ENCODE results near the gene SCMH1.
A peak's percentile ranks its signal among the peaks of the same experiment; 100 is the strongest.
"Not testable (repeated sequence)": the region's sequence is repeated elsewhere in the genome, so short reads cannot be mapped to it uniquely, and the experiment has no call there.

SCMH1 gene

DNA sequence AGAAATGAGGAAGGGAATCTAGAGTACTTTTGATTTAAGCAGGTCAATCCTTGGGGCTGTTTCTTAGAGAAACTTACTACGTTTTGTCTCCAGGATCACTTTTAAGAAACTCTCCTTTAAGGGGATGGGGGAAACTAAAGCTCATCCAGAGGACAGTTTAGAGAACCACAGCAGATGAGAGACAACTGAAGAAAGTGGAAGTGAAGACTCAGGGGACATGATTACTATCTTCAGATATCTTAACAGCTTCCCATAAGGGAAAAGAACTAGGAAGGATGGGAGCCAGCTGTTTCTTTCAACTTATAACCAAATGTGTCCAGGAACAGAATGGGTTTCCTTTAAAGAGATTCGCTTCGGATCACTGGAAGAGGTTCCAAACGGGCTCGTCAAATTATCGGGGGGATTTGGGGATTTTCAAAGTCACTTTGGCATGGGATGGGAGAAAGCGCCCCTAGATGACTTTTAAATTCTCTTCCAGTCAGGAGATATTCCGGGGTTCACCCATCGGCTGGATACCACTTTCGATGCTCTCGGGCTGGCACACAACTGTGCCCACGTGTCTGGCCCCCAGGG is 1.2 kb downstream of the SCMH1 start:
- Mint-ChIP-seq H3K9me3 (no peaks in the 10 kb centered on the region), H3K4me1 (ENCODE audit: low read depth) (peaks cover 34% of the 10 kb centered on the region), H3K27ac (peak overlapping the region; percentile 83), H3K36me3 (ENCODE audit: low read depth) (no peaks in the 10 kb centered on the region), H3K27me3 (ENCODE audit: low read depth) (peaks cover 4% of the 10 kb centered on the region), H3K4me3 (peak overlapping the region; percentile 83)
- DNase-seq (ENCODE audit: low spot score), result no peak

DNA sequence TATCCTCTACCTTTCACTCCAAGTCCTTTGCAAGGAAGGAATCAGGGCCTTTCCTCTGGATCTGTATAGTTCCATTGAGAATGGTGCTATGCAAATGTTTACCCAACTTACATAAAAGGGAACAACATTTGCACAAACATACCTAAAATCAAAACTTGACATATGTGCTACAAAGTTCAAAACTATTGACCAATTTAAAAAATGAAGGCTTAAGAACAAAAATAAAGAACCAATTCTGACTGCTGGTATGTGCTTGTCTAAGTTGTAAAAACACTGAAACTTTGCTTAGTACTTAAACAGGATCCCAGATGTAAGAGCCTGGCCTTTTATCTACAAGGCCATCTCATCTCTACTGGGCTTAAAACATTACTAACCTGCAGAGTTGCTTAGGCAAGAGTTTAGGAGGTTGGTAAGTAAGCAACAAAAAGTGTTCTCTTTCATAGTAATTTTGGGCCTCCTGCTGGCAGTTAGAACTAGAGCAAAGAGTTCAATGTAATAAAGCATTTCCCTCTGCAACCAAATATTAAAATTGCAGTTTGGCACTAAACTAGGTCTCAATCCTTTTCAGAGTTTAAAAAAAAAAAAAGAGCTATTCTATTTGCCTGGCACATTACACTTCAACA is 2.0 kb downstream of the SCMH1 start:
- no peak for DNase-seq (ENCODE audit: low spot score)
- Mint-ChIP-seq H3K4me1 (ENCODE audit: low read depth) (peaks cover 26% of the 10 kb centered on the region), H3K9me3 (no peaks in the 10 kb centered on the region), H3K27me3 (ENCODE audit: low read depth) (no peaks in the 10 kb centered on the region), H3K27ac (peak overlapping the region; percentile 83), H3K4me3 (peak overlapping the region; percentile 83), H3K36me3 (ENCODE audit: low read depth) (no peaks in the 10 kb centered on the region)

DNA sequence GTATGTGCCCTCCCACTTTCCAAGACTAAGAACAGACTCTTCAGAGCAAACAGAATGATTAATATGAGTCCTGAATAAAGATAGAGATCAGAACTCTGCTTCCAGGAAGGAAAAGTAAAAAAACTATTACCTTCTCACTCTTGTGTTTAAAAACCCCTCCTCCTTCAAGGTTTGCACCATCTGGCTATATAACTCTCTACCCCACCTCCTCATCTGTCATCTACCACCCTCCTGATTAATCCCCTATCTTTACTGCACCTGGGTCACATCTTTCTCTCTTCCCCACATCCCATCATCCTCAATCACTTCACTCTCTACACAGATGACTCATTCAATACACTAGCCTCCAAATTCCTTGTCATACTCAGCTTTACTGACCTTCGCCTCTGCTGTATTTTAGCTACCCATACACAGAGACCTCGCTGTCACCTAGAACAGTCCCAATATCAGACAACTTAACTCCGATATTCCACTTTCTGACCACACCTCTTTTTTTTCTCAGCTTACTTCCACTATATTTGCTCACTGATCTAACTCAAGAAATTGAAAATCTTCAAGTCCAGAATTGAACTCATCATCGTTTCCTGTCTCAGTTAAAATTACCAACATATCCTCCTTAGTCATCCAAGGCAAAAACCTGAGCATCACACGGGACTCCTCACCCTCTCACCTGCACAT is 3.7 kb downstream of the SCMH1 start:
- no peaks in the 10 kb centered on the region for H3K36me3 Mint-ChIP-seq (ENCODE audit: low read depth)
- no peaks in the 10 kb centered on the region for H3K27me3 Mint-ChIP-seq (ENCODE audit: low read depth)
- H3K4me1 Mint-ChIP-seq (ENCODE audit: low read depth), result peaks cover 21% of the 10 kb centered on the region
- no peak for DNase-seq (ENCODE audit: low spot score)
- no peak overlapping the region for H3K4me3 Mint-ChIP-seq
- H3K27ac Mint-ChIP-seq, result no peak overlapping the region
- H3K9me3 Mint-ChIP-seq, result no peaks in the 10 kb centered on the region

- no peak for DNase-seq (ENCODE audit: low spot score)
- Mint-ChIP-seq H3K27ac (no peak overlapping the region), H3K4me3 (no peak overlapping the region), H3K27me3 (ENCODE audit: low read depth) (no peaks in the 10 kb centered on the region), H3K4me1 (ENCODE audit: low read depth) (peaks cover 19% of the 10 kb centered on the region), H3K9me3 (no peaks in the 10 kb centered on the region), H3K36me3 (ENCODE audit: low read depth) (no peaks in the 10 kb centered on the region)
Observed at GRCh38 chr1:41236781-41237180, 5.3 kb downstream of the SCMH1 start.

GRCh38 chr1:41235893-41236292 is 6.2 kb downstream of the SCMH1 start:
- H3K9me3 Mint-ChIP-seq, result no peaks in the 10 kb centered on the region
- DNase-seq (ENCODE audit: low spot score), result no peak
- H3K27me3 Mint-ChIP-seq (ENCODE audit: low read depth), result no peaks in the 10 kb centered on the region
- no peak overlapping the region for H3K27ac Mint-ChIP-seq
- H3K4me3 Mint-ChIP-seq, result no peak overlapping the region
- H3K4me1 Mint-ChIP-seq (ENCODE audit: low read depth), result peaks cover 17% of the 10 kb centered on the region
- no peaks in the 10 kb centered on the region for H3K36me3 Mint-ChIP-seq (ENCODE audit: low read depth)

GRCh38 chr1:41233708-41234107 is 8.4 kb downstream of the SCMH1 start:
- H3K9me3 Mint-ChIP-seq, result no peaks in the 10 kb centered on the region
- no peak for DNase-seq (ENCODE audit: low spot score)
- H3K36me3 Mint-ChIP-seq (ENCODE audit: low read depth), result peaks cover 2% of the 10 kb centered on the region
- no peak overlapping the region for H3K4me3 Mint-ChIP-seq
- no peaks in the 10 kb centered on the region for H3K27me3 Mint-ChIP-seq (ENCODE audit: low read depth)
- H3K4me1 Mint-ChIP-seq (ENCODE audit: low read depth), result peaks cover 8% of the 10 kb centered on the region
- H3K27ac Mint-ChIP-seq, result no peak overlapping the region

GRCh38 chr1:41232305-41232704 is 9.8 kb downstream of the SCMH1 start:
- H3K36me3 Mint-ChIP-seq (ENCODE audit: low read depth), result peaks cover 2% of the 10 kb centered on the region
- no peak overlapping the region for H3K4me3 Mint-ChIP-seq
- peaks cover 8% of the 10 kb centered on the region for H3K4me1 Mint-ChIP-seq (ENCODE audit: low read depth)
- H3K9me3 Mint-ChIP-seq, result no peaks in the 10 kb centered on the region
- no peak overlapping the region for H3K27ac Mint-ChIP-seq
- DNase-seq (ENCODE audit: low spot score), result no peak
- H3K27me3 Mint-ChIP-seq (ENCODE audit: low read depth), result no peaks in the 10 kb centered on the region

GRCh38 chr1:41230656-41231055 is 11.4 kb downstream of the SCMH1 start:
- Mint-ChIP-seq H3K27ac (no peak overlapping the region), H3K4me1 (ENCODE audit: low read depth) (peaks cover 6% of the 10 kb centered on the region), H3K36me3 (ENCODE audit: low read depth) (peaks cover 2% of the 10 kb centered on the region), H3K9me3 (no peaks in the 10 kb centered on the region), H3K27me3 (ENCODE audit: low read depth) (no peaks in the 10 kb centered on the region), H3K4me3 (no peak overlapping the region)
- DNase-seq (ENCODE audit: low spot score), result no peak

DNA sequence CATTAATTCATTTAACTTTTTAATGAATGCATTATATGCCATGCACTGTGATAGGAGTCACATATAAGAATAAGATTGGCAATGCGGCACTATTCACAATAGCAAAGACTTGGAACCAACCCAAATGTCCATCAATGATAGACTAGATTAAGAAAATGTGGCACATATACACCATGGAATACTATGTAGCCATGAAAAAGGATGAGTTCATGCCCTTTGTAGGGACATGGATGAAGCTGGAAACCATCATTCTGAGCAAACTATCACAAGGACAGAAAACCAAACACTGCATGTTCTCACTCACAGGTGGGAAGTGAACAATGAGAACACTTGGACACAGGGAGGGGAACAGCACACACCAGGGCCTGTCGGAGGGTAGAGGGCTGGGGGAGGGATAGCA is 12.9 kb downstream of the SCMH1 start:
- H3K27me3 Mint-ChIP-seq (ENCODE audit: low read depth); H3K27ac Mint-ChIP-seq; H3K4me1 Mint-ChIP-seq (ENCODE audit: low read depth); H3K9me3 Mint-ChIP-seq; DNase-seq (ENCODE audit: low spot score); H3K4me3 Mint-ChIP-seq; H3K36me3 Mint-ChIP-seq (ENCODE audit: low read depth): not testable (repeated sequence)

GRCh38 chr1:41226815-41227434 is 15.2 kb downstream of the SCMH1 start:
- Mint-ChIP-seq H3K27ac (no peak overlapping the region), H3K36me3 (ENCODE audit: low read depth) (peaks cover 2% of the 10 kb centered on the region), H3K9me3 (no peaks in the 10 kb centered on the region)

GRCh38 chr1:41225495-41225894 is 16.6 kb downstream of the SCMH1 start:
- Mint-ChIP-seq H3K27ac (no peak overlapping the region), H3K9me3 (peaks cover 8% of the 10 kb centered on the region), H3K4me1 (ENCODE audit: low read depth) (peaks cover 8% of the 10 kb centered on the region), H3K4me3 (no peak overlapping the region), H3K36me3 (ENCODE audit: low read depth) (peaks cover 9% of the 10 kb centered on the region), H3K27me3 (ENCODE audit: low read depth) (no peaks in the 10 kb centered on the region)
- no peak for DNase-seq (ENCODE audit: low spot score)

More at GRCh38 chr1:41226815-41227434, 15.2 kb downstream of the SCMH1 start:
- H3K4me1 Mint-ChIP-seq (ENCODE audit: low read depth), result peaks cover 8% of the 10 kb centered on the region
- no peak overlapping the region for H3K4me3 Mint-ChIP-seq
- no peaks in the 10 kb centered on the region for H3K27me3 Mint-ChIP-seq (ENCODE audit: low read depth)
- DNase-seq (ENCODE audit: low spot score), result no peak

DNA sequence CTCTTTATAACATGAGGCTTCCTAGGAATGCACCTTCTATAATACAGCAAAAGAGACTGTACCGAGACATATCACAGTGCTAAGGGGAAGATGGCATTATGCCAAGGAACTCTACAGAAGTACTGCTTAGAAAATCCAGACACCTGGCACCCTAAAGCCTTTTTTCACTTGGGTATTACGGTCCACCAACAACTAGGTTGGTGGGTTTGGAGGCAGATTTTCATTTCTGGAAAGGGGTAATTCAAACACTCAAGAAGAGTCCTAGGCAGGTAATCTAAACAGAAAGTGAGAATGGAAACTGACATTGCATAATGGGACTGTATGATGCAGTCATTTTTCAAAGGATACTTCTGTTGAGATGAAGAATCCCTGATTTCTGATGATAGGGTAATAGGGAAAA is 19.6 kb downstream of the SCMH1 start:
- H3K9me3 Mint-ChIP-seq, result peaks cover 30% of the 10 kb centered on the region
- H3K27ac Mint-ChIP-seq, result no peak overlapping the region
- H3K4me1 Mint-ChIP-seq (ENCODE audit: low read depth), result peaks cover 6% of the 10 kb centered on the region
- DNase-seq (ENCODE audit: low spot score), result no peak
- H3K4me3 Mint-ChIP-seq, result no peak overlapping the region
- peaks cover 29% of the 10 kb centered on the region for H3K36me3 Mint-ChIP-seq (ENCODE audit: low read depth)
- no peaks in the 10 kb centered on the region for H3K27me3 Mint-ChIP-seq (ENCODE audit: low read depth)

DNA sequence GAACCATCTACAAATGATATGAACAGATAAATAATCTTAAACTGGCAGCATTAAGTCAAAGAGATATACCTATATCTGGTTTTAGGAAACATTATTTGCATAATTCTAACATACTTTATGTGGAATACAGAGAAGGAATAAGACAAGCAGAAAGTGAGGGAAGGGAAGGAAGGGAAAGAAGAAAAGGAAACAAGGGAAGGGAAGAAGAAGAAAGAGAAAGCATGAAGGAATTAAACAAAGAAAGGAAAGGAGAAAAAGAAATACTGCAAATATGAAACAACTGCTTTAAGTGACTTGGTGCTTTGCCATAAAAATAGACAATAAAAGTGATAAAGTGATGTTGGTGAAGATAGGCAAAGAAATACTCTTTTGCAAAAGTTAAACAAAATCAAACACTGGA is 20.1 kb downstream of the SCMH1 start:
- H3K27ac Mint-ChIP-seq, result no peak overlapping the region
- H3K9me3 Mint-ChIP-seq, result peaks cover 30% of the 10 kb centered on the region
- peaks cover 6% of the 10 kb centered on the region for H3K4me1 Mint-ChIP-seq (ENCODE audit: low read depth)
- H3K27me3 Mint-ChIP-seq (ENCODE audit: low read depth), result no peaks in the 10 kb centered on the region
- peaks cover 31% of the 10 kb centered on the region for H3K36me3 Mint-ChIP-seq (ENCODE audit: low read depth)
- no peak for DNase-seq (ENCODE audit: low spot score)
- H3K4me3 Mint-ChIP-seq, result no peak overlapping the region

DNA sequence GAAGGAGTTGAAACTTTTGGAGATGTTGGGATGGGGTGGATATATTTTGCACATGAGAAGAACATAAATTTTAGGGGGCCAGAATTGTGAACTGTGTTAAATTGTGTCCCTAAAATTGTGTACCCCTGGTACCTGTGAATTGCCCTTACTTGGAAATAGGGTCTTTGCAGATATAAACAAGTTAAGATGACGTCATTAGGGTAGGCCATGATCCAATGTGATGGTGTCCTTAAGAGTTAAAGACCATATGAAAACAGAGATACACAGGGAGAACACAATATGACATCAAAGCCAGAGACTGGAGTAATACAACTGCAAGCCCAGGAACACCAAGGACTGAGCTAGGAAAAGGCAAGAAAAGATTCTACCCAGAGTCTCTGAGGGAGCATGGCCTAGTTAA is 24.0 kb downstream of the SCMH1 start:
- Mint-ChIP-seq H3K36me3 (ENCODE audit: low read depth) (peaks cover 35% of the 10 kb centered on the region), H3K9me3 (peaks cover 30% of the 10 kb centered on the region), H3K27ac (no peak overlapping the region), H3K4me3 (no peak overlapping the region), H3K4me1 (ENCODE audit: low read depth) (peaks cover 6% of the 10 kb centered on the region), H3K27me3 (ENCODE audit: low read depth) (no peaks in the 10 kb centered on the region)
- no peak for DNase-seq (ENCODE audit: low spot score)
